ENCODE measurements around the gene SOX15.

DNA sequence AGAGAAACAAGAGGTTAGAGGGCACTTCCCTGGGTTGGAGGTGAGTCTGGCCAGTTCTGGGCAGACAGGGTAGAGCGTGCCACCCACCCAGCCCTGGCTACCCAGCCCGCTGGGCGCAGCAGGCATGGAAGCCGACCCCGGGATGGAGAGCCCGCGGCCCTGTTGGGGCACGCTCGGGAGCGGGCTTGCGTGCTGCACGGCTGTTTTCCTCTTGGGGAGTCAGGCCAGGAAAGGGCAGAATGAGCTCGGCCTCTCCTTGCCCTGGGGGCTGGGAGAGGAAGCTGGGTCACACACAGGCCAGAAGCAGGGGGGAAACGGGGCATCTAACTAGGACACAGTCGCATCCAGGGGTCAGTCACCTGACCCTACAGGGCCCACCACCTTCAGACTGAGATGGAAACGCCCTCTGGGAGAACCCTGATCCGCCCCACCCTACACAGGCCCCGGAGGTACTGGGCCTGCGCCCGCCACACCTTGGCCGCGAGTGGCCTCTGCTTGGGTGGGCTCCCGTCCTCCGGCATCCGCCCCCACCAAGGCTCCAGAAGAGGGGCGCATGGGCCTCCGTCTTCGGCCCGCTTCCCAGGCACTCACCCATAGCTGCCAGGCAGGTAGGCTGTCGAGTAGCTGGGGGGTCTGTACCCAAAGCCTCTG, 1.2 kb downstream of the SOX15 start:
- TF ChIP-seq POLR2AphosphoS5 (IDR thresholded peaks at IDR 0.05; ENCODE audit: borderline replicate concordance, low read depth, low read length) (no peak), EZH2 (IDR thresholded peaks at IDR 0.05) (no peak)

All from SK-N-MC (cell line).